Inflammatory macrophage (primary cell): ENCODE results near the gene MKX.

ENCODE experiments used
- DNase-seq, 2 donors: peaks; one replicate each; pipeline ENCODE4 v3.0.0-alpha.2; 2020 to 2022

MKX gene

GRCh38 chr10:27742195-27743011, 3.2 kb downstream of the MKX start:
- peak; percentile 64 to 75 for DNase-seq

- no peak for DNase-seq
Observed at GRCh38 chr10:27741173-27742091, 4.2 kb downstream of the MKX start.

GRCh38 chr10:27736396-27736795, 9.2 kb downstream of the MKX start:
- no peak for DNase-seq

- no peak for DNase-seq
Observed at GRCh38 chr10:27730041-27730440, 15.6 kb downstream of the MKX start.

- no peak for DNase-seq
Observed at GRCh38 chr10:27728338-27728737, 17.3 kb downstream of the MKX start.

GRCh38 chr10:27724287-27724686, 21.3 kb downstream of the MKX start:
- no peak for DNase-seq

GRCh38 chr10:27723436-27723835, 22.2 kb downstream of the MKX start:
- no peak for DNase-seq

- DNase-seq = no peak
Observed at GRCh38 chr10:27720529-27720928, 25.1 kb downstream of the MKX start.

GRCh38 chr10:27719052-27719451, 26.6 kb downstream of the MKX start:
- no peak for DNase-seq

GRCh38 chr10:27717861-27718260, 27.8 kb downstream of the MKX start:
- no peak for DNase-seq

GRCh38 chr10:27717224-27717623, 28.4 kb downstream of the MKX start:
- no peak for DNase-seq

- DNase-seq = no peak
Observed at GRCh38 chr10:27716521-27716920, 29.1 kb downstream of the MKX start.

- no peak for DNase-seq
Observed at GRCh38 chr10:27715505-27715904, 30.1 kb downstream of the MKX start.

- DNase-seq = no peak
Observed at GRCh38 chr10:27714349-27714748, 31.3 kb downstream of the MKX start.

- no peak for DNase-seq
Observed at GRCh38 chr10:27713941-27714340, 31.7 kb downstream of the MKX start.

GRCh38 chr10:27710014-27710413, 35.6 kb downstream of the MKX start:
- DNase-seq = no peak

- DNase-seq = no peak
Observed at GRCh38 chr10:27709304-27709703, 36.3 kb downstream of the MKX start.

- no peak for DNase-seq
Observed at GRCh38 chr10:27701938-27702537, 43.6 kb downstream of the MKX start.

- DNase-seq = no peak
Observed at GRCh38 chr10:27699776-27700175, 45.8 kb downstream of the MKX start.

GRCh38 chr10:27698961-27699360, 46.7 kb downstream of the MKX start:
- DNase-seq = no peak

- no peak for DNase-seq
Observed at GRCh38 chr10:27696466-27696865, 49.2 kb downstream of the MKX start.

GRCh38 chr10:27695706-27696105, 49.9 kb downstream of the MKX start:
- no peak for DNase-seq

- DNase-seq = no peak
Observed at GRCh38 chr10:27695088-27695487, 50.5 kb downstream of the MKX start.
